IMR-90 (cell line): ENCODE measurements around the gene PLEK2. TPM values are rescaled to one million over a fixed set of nuclear protein-coding genes. Genes with fewer than 3 reads are reported as not detected.

Experiments used
- ATAC-seq: fragments of 200-7000 bp; cut with Tn5 transposase; 2 replicates; pipeline ENCODE4 v1.9.1; 2020; ENCODE audit warnings: low read depth, mild to moderate bottlenecking, moderate library complexity
- BruUV-seq: library from RNA; stranded (reverse); fragments of 400-500 nt; replicated peaks from 2 replicates; lab custom pipeline; 2021; lab: Mats Ljungman, UMichigan
- CTCF ChIA-PET: fragments of 300-600 bp; formaldehyde crosslinking; extraction: SDS; loops from one replicate; lab custom pipeline; 2021; ENCODE audit warnings: antibody characterized with exemption; lab: Yijun Ruan, JAX
- POLR2A ChIA-PET: fragments of 300-600 bp; sonication (Branson Sonifier 250); formaldehyde crosslinking; loops from one replicate; lab custom pipeline; 2022; ENCODE audit warnings: antibody characterized with exemption; ENCODE audit not compliant: unreplicated experiment; lab: Charles Lee
- DNase-seq: peaks from one replicate; pipeline ENCODE4 v3.0.0; 2013
- H2AFZ ChIP-seq: replicated peaks from 2 replicates; pipeline ENCODE3; 2013; ENCODE audit warnings: low read length, mild to moderate bottlenecking; ENCODE audit not compliant: poor library complexity
- H2AK5ac ChIP-seq: 2 replicates; pipeline ENCODE4 v1.6.1; 2013; ENCODE audit warnings: low read depth, low read length, inconsistent platforms
- H2AK9ac ChIP-seq: replicated peaks from 2 replicates; pipeline ENCODE3; 2013; ENCODE audit warnings: mild to moderate bottlenecking, low read depth, low read length, moderate library complexity; ENCODE audit not compliant: poor library complexity
- H2BK120ac ChIP-seq: 2 replicates; pipeline ENCODE4 v1.6.1; 2013; ENCODE audit warnings: low read depth, low read length, inconsistent platforms
- H2BK15ac ChIP-seq: 3 replicates; pipeline ENCODE4 v1.6.1; 2013; ENCODE audit warnings: low read depth, low read length, inconsistent platforms
- H2BK20ac ChIP-seq: 2 replicates; pipeline ENCODE4 v1.6.1; 2013; ENCODE audit warnings: low read depth, mild to moderate bottlenecking, inconsistent platforms, low read length, moderate library complexity
- H2BK5ac ChIP-seq: 2 replicates; pipeline ENCODE4 v1.6.1; 2013; ENCODE audit warnings: mild to moderate bottlenecking, low read depth, low read length, inconsistent platforms; ENCODE audit not compliant: poor library complexity, severe bottlenecking
- H3K14ac ChIP-seq: replicated peaks from 2 replicates; pipeline ENCODE4 v1.6.1; 2013; ENCODE audit warnings: low read depth, low read length, inconsistent platforms
- H3K18ac ChIP-seq: 2 replicates; pipeline ENCODE4 v1.6.1; 2013; ENCODE audit warnings: low read depth, low read length, control low read depth
- H3K23ac ChIP-seq: 2 replicates; pipeline ENCODE4 v1.6.1; 2013; ENCODE audit warnings: low read depth, low read length, inconsistent platforms
- H3K27ac ChIP-seq: 2 replicates; pipeline ENCODE4 v1.5.1; 2013; ENCODE audit warnings: mild to moderate bottlenecking, control low read depth, low read length; ENCODE audit not compliant: insufficient read depth
- H3K27me3 ChIP-seq: 2 replicates; pipeline ENCODE4 v1.6.1; 2013; ENCODE audit warnings: low read length; ENCODE audit not compliant: control insufficient read depth, insufficient read depth
- H3K36me3 ChIP-seq: 2 replicates; pipeline ENCODE4 v1.6.1; 2013; ENCODE audit warnings: low read length, mixed read lengths; ENCODE audit not compliant: control insufficient read depth, insufficient read depth
- H3K4ac ChIP-seq: 2 replicates; pipeline ENCODE4 v1.6.1; 2013; ENCODE audit warnings: low read depth, low read length, inconsistent platforms
- H3K4me1 ChIP-seq: 2 replicates; pipeline ENCODE4 v1.6.1; 2013; ENCODE audit warnings: low read length, mixed read lengths; ENCODE audit not compliant: control insufficient read depth, insufficient read depth
- H3K4me2 ChIP-seq: 2 replicates; pipeline ENCODE4 v1.6.1; 2013; ENCODE audit warnings: low read depth, mild to moderate bottlenecking, control low read depth, low read length, moderate library complexity
- H3K4me3 ChIP-seq: 2 replicates; pipeline ENCODE4 v1.5.1; 2013; ENCODE audit warnings: low read depth, mild to moderate bottlenecking, control low read depth, low read length, moderate library complexity; ENCODE audit not compliant: insufficient read depth
- H3K56ac ChIP-seq: 2 replicates; pipeline ENCODE4 v1.6.1; 2013; ENCODE audit warnings: low read length, inconsistent platforms; ENCODE audit not compliant: insufficient read depth; ENCODE audit errors: extremely low read depth
- H3K79me1 ChIP-seq, 2 experiments: 2 replicates each; pipeline ENCODE4 v1.6.1; 2013; ENCODE audit warnings: low read length in 2 of 2, inconsistent platforms in 1 of 2, low read depth in 1 of 2
- H3K9ac ChIP-seq: 2 replicates; pipeline ENCODE4 v1.6.1; 2013; ENCODE audit warnings: low read depth, low read length, control low read depth
- H3K9me1 ChIP-seq: 2 replicates; pipeline ENCODE4 v1.6.1; 2013; ENCODE audit warnings: low read length, inconsistent platforms; ENCODE audit not compliant: insufficient read depth
- H3K9me3 ChIP-seq: 2 replicates; pipeline ENCODE4 v1.6.1; 2013; ENCODE audit warnings: low read length; ENCODE audit not compliant: control insufficient read depth, insufficient read depth
- H4K20me1 ChIP-seq: 2 replicates; pipeline ENCODE4 v1.6.1; 2013; ENCODE audit warnings: low read length, inconsistent platforms; ENCODE audit not compliant: insufficient read depth
- H4K5ac ChIP-seq: 2 replicates; pipeline ENCODE4 v1.6.1; 2013; ENCODE audit warnings: mild to moderate bottlenecking, low read depth, low read length, control low read depth
- H4K8ac ChIP-seq, 2 experiments: 2 replicates each; pipeline ENCODE4 v1.6.1; 2013; ENCODE audit warnings: low read depth in 2 of 2, low read length in 2 of 2, control low read depth in 1 of 2, inconsistent platforms in 1 of 2
- H4K91ac ChIP-seq: 2 replicates; pipeline ENCODE4 v1.6.1; 2013; ENCODE audit warnings: low read depth, low read length, inconsistent platforms; ENCODE audit not compliant: insufficient read depth
- BHLHE40 ChIP-seq: fragments of 150-350 bp; IDR thresholded peaks from 2 replicates; pipeline ENCODE4 v1.6.1; 2016; ENCODE audit warnings: mild to moderate bottlenecking, low read depth, low read length
- CEBPB ChIP-seq: IDR thresholded peaks from 2 replicates; pipeline ENCODE4 v1.6.1; 2012; ENCODE audit warnings: low read depth, low read length, improper control_type of control experiment
- CHD1 ChIP-seq: IDR thresholded peaks from 2 replicates; pipeline ENCODE4 v1.6.1; 2012; ENCODE audit warnings: low read depth, low read length, improper control_type of control experiment
- FOS ChIP-seq: fragments of 150-350 bp; IDR thresholded peaks from 2 replicates; pipeline ENCODE4 v1.6.1; 2016; ENCODE audit warnings: low read depth, low read length
- MAFK ChIP-seq: IDR thresholded peaks from 2 replicates; pipeline ENCODE4 v1.6.1; 2012; ENCODE audit warnings: low read depth, low read length, improper control_type of control experiment
- MAZ ChIP-seq: IDR thresholded peaks from 2 replicates; pipeline ENCODE4 v1.6.1; 2012; ENCODE audit warnings: low read depth, mild to moderate bottlenecking, low read length, improper control_type of control experiment, moderate library complexity, borderline replicate concordance
- NFE2L2 ChIP-seq: fragments of 150-350 bp; IDR thresholded peaks from 2 replicates; pipeline ENCODE4 v1.6.1; 2016; ENCODE audit warnings: low read depth, mild to moderate bottlenecking, low read length
- POLR2A ChIP-seq: IDR thresholded peaks from 2 replicates; pipeline ENCODE4 v1.6.1; 2012; ENCODE audit warnings: mild to moderate bottlenecking, low read depth, low read length
- RAD21 ChIP-seq: IDR thresholded peaks from 2 replicates; pipeline ENCODE4 v1.6.1; 2012; ENCODE audit warnings: low read length, improper control_type of control experiment
- RFX5 ChIP-seq: IDR thresholded peaks from 2 replicates; pipeline ENCODE4 v1.8.0; 2012; ENCODE audit warnings: low read depth, mild to moderate bottlenecking, low read length, moderate library complexity
- SMC3 ChIP-seq: fragments of 150-350 bp; IDR thresholded peaks from 2 replicates; pipeline ENCODE4 v1.6.1; 2016; ENCODE audit warnings: low read depth, mild to moderate bottlenecking, antibody characterized with exemption, low read length, moderate library complexity
- WGBS, 2 experiments: methylation state at CpG; one replicate each; pipeline versions ENCODE4 v1.1.5 to v1.1.7; 2013; ENCODE audit warnings: missing lambda C conversion rate in 2 of 2; ENCODE audit not compliant: insufficient read length in 1 of 2; ENCODE audit errors: extremely low coverage in 2 of 2; 5-methylcytosine and 5-hydroxymethylcytosine counted together
- dilution Hi-C: fragments of 300-500 bp; cut with HindIII; formaldehyde crosslinking; loops from one replicate; pipeline ENCODE4 v1.14.3; 2018; ENCODE audit warnings: low sequenced_read_pairs; ENCODE audit not compliant: unreplicated experiment
- in situ Hi-C: fragments of 300-500 bp; cut with MboI; formaldehyde crosslinking; loops from 3 replicates; pipeline ENCODE4 v1.14.3; 2019; ENCODE audit warnings: low sequenced_read_pairs, inconsistent platforms, mixed read lengths
- intact Hi-C: fragments of 100-400 bp; cut with micrococcal nuclease; formaldehyde crosslinking; loops from 2 replicates; pipeline ENCODE4 v1.10.0; 2022
- polyA plus RNA-seq, 3 experiments: library from polyadenylated mRNA; depleted of rRNA; stranded (reverse); fragments of >200 nt; gene quantifications; 2 replicates each; pipeline ENCODE4 v1.2.3, GENCODE V29; 2012; ENCODE audit warnings: low replicate concordance in 1 of 3
- total RNA-seq: library from RNA; depleted of rRNA; stranded (reverse); fragments of >200 nt; gene quantifications from 2 replicates; pipeline ENCODE4 v1.2.3, GENCODE V29; 2012
- TF ChIP-seq, protein P1 (sequence below): fragments of 150-350 bp; IDR thresholded peaks from 2 replicates; pipeline ENCODE4 v1.6.1; 2016; ENCODE audit warnings: low read depth, mild to moderate bottlenecking, low read length, moderate library complexity, borderline replicate concordance
- TF ChIP-seq, protein P2 (sequence below): fragments of 150-350 bp; IDR thresholded peaks from 2 replicates; pipeline ENCODE4 v1.6.1; 2017; ENCODE audit warnings: mild to moderate bottlenecking, antibody characterized with exemption, low read length, low read depth
- TF ChIP-seq, protein P3 (sequence below): conservative IDR thresholded peaks from 2 replicates; pipeline ENCODE4 v1.5.1; 2012; ENCODE audit warnings: mild to moderate bottlenecking, low read depth, low read length, improper control_type of control experiment

Gene PLEK2
- total and polyA plus RNA-seq, 2 of the 4 experiments (the other 2 are of a cell fraction), result 1.7 to 2.5 TPM

GRCh38 chr14:67391268-67391667, 20.7 kb downstream of the PLEK2 start:
- H3K4me1 ChIP-seq, result no peaks in the 10 kb centered on the region
- H2BK15ac ChIP-seq, result no peak overlapping the region
- no peak for ATAC-seq
- H2BK20ac ChIP-seq, result no peak overlapping the region
- no peak overlapping the region for H3K23ac ChIP-seq
- no peak overlapping the region for H2BK120ac ChIP-seq
- TF ChIP-seq CEBPB (no peak), RAD21 (no peak), FOS (no peak), SMC3 (no peak), CHD1 (no peak), RFX5 (no peak), POLR2A (no peak), NFE2L2 (no peak), MAFK (no peak), MAZ (no peak), BHLHE40 (no peak)
- TF ChIP-seq, protein P1, sequence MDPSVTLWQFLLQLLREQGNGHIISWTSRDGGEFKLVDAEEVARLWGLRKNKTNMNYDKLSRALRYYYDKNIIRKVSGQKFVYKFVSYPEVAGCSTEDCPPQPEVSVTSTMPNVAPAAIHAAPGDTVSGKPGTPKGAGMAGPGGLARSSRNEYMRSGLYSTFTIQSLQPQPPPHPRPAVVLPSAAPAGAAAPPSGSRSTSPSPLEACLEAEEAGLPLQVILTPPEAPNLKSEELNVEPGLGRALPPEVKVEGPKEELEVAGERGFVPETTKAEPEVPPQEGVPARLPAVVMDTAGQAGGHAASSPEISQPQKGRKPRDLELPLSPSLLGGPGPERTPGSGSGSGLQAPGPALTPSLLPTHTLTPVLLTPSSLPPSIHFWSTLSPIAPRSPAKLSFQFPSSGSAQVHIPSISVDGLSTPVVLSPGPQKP, result no peak
- TF ChIP-seq, protein P2, sequence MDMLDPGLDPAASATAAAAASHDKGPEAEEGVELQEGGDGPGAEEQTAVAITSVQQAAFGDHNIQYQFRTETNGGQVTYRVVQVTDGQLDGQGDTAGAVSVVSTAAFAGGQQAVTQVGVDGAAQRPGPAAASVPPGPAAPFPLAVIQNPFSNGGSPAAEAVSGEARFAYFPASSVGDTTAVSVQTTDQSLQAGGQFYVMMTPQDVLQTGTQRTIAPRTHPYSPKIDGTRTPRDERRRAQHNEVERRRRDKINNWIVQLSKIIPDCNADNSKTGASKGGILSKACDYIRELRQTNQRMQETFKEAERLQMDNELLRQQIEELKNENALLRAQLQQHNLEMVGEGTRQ, result no peak
- TF ChIP-seq, protein P3, sequence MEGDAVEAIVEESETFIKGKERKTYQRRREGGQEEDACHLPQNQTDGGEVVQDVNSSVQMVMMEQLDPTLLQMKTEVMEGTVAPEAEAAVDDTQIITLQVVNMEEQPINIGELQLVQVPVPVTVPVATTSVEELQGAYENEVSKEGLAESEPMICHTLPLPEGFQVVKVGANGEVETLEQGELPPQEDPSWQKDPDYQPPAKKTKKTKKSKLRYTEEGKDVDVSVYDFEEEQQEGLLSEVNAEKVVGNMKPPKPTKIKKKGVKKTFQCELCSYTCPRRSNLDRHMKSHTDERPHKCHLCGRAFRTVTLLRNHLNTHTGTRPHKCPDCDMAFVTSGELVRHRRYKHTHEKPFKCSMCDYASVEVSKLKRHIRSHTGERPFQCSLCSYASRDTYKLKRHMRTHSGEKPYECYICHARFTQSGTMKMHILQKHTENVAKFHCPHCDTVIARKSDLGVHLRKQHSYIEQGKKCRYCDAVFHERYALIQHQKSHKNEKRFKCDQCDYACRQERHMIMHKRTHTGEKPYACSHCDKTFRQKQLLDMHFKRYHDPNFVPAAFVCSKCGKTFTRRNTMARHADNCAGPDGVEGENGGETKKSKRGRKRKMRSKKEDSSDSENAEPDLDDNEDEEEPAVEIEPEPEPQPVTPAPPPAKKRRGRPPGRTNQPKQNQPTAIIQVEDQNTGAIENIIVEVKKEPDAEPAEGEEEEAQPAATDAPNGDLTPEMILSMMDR, result no peak
- ChIA-PET CTCF (interaction anchor here (1.1 kb wide), 1 partner anchor 41 kb away, joined by 4 read pairs; no protein-coding TSS in a partner anchor), POLR2A (no interaction called here)
- H3K9me3 ChIP-seq, result no peaks in the 10 kb centered on the region
- H3K14ac ChIP-seq, result no peak overlapping the region
- H2AK5ac ChIP-seq, result no peak overlapping the region
- intact Hi-C loops, result no loop called here
- H3K4me2 ChIP-seq, result no peak overlapping the region
- H3K27me3 ChIP-seq, result no peaks in the 10 kb centered on the region
- H4K91ac ChIP-seq, result no peak overlapping the region
- no peak overlapping the region for H3K56ac ChIP-seq
- no TSS peak for BruUV-seq
- 0 out of 2 replicates have a peak, but pooled peaks cover under 1% of the 10 kb centered on the region for H3K9me1 ChIP-seq
- H3K18ac ChIP-seq, result no peak overlapping the region
- H4K8ac ChIP-seq, result no peak overlapping the region
- no peak overlapping the region for H3K4me3 ChIP-seq
- no peak overlapping the region for H3K4ac ChIP-seq
- dilution Hi-C loops, result no loop called here
- DNase-seq, result no peak
- H2BK5ac ChIP-seq, result no peak overlapping the region
- H2AFZ ChIP-seq, result no peak overlapping the region
- H3K79me1 ChIP-seq, result no peaks in the 10 kb centered on the region
- in situ Hi-C loops, result no loop called here
- 82% methylated on average over 5 of the region's 6 CpGs; no CpG with 5 or more reads in 1 of the 2 experiments for WGBS, 2 experiments
- H4K20me1 ChIP-seq, result no peaks in the 10 kb centered on the region
- H4K5ac ChIP-seq, result no peak overlapping the region
- H2AK9ac ChIP-seq, result no peak overlapping the region
- no peak overlapping the region for H3K9ac ChIP-seq
- H3K27ac ChIP-seq, result no peak overlapping the region
- H3K36me3 ChIP-seq, result peaks cover 3% of the 10 kb centered on the region; the same call in 1 of the 2 replicates
